ENCODE results near the gene CREB1.

CREB1 gene

GRCh38 chr2:207561386-207562080 lies 31.8 kb downstream of the CREB1 start:
- Histone ChIP-seq H3K4me3 (ENCODE audit: low read depth in 1 of 2, low read length in 1 of 2) (no peak overlapping the region), H3K27ac (peak overlapping the region; percentile 48), H3K36me3 (peaks cover 75% of the 10 kb centered on the region), H3K4me1 (ENCODE audit: control insufficient read depth in 1 of 2, insufficient read depth in 1 of 2, low read depth in 1 of 2, low read length in 1 of 2) (peaks cover 5 to 6% of the 10 kb centered on the region in 2 experiments), H3K27me3 (no peaks in the 10 kb centered on the region), H3K9me3 (no peaks in the 10 kb centered on the region)
- TF ChIP-seq, protein P1, sequence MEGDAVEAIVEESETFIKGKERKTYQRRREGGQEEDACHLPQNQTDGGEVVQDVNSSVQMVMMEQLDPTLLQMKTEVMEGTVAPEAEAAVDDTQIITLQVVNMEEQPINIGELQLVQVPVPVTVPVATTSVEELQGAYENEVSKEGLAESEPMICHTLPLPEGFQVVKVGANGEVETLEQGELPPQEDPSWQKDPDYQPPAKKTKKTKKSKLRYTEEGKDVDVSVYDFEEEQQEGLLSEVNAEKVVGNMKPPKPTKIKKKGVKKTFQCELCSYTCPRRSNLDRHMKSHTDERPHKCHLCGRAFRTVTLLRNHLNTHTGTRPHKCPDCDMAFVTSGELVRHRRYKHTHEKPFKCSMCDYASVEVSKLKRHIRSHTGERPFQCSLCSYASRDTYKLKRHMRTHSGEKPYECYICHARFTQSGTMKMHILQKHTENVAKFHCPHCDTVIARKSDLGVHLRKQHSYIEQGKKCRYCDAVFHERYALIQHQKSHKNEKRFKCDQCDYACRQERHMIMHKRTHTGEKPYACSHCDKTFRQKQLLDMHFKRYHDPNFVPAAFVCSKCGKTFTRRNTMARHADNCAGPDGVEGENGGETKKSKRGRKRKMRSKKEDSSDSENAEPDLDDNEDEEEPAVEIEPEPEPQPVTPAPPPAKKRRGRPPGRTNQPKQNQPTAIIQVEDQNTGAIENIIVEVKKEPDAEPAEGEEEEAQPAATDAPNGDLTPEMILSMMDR (IDR thresholded peaks at IDR 0.05): no peak

DNA sequence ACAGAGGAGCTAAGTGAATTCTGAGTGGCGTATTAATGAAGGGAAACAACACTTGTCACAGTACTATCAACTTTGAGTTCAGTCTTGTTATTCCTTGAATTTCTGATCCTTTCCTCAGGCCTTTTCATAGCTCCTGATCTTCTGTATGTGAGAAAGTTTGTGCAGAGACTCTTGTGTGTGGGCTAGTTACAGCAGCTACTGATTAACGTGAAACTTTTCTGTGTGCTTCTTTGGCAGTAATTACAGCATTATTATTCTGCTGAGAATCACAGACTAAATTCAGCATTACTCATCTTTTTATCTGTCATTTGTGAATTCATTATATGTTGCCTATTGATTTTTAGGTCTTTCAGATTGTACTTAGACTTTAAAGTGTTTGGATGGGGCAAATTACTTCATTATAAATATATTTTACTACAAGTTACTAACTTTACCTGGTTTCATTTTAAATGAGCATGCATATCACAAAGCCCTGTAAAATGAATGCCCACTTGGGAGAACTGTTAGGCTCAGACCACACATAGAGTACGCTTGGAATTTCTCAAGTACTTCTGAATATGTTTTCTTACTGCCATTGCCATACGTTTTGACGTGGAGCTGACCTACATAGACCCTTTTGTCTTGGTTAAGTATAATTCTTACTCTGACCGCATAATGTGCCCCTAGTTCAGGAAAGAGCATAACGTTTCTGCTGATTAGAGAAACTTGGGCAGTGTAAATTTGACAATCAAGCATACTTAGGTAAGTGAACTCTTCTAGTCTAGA lies 36.2 kb downstream of the CREB1 start:
- Histone ChIP-seq H3K27ac (peak overlapping the region; percentile 31), H3K36me3 (peaks cover 77% of the 10 kb centered on the region)
- TF ChIP-seq, protein P1 (IDR thresholded peaks at IDR 0.05): no peak

DNA sequence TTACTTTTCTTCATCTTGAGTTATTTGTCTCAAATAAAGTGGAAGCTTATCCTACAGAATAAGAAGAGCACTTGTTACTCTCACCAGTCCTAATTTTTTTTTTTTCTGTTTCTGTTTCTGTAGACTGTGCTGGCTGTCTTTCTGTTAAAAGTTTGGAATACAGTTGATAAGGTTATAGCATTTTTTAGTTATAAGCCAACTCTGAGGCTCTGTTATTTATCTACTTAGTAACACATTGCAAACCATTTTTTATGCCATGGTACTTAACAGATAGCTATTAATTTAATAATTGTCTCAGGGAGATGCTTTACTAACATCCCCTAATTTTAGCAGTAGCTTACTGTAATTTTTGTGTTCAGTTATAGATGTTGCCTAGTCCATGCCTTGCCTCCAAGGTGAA lies 37.9 kb downstream of the CREB1 start:
- peaks cover 76% of the 10 kb centered on the region for H3K36me3 ChIP-seq
- TF ChIP-seq, protein P1 (IDR thresholded peaks at IDR 0.05): no peak

More for the DNA sequence above, 36.2 kb downstream of the CREB1 start:
- H3K9me3 ChIP-seq: no peaks in the 10 kb centered on the region
- no peaks in the 10 kb centered on the region for H3K4me1 ChIP-seq (ENCODE audit: control insufficient read depth in 1 of 2, insufficient read depth in 1 of 2, low read depth in 1 of 2, low read length in 1 of 2)
- H3K27me3 ChIP-seq: no peaks in the 10 kb centered on the region
- no peak overlapping the region for H3K4me3 ChIP-seq (ENCODE audit: low read depth in 1 of 2, low read length in 1 of 2)

GRCh38 chr2:207571370-207571769 lies 41.6 kb downstream of the CREB1 start:
- Histone ChIP-seq H3K27ac (no peak overlapping the region), H3K4me1 (ENCODE audit: control insufficient read depth in 1 of 2, insufficient read depth in 1 of 2, low read depth in 1 of 2, low read length in 1 of 2) (no peaks in the 10 kb centered on the region), H3K9me3 (no peaks in the 10 kb centered on the region), H3K27me3 (no peaks in the 10 kb centered on the region), H3K36me3 (peaks cover 81% of the 10 kb centered on the region), H3K4me3 (ENCODE audit: low read depth in 1 of 2, low read length in 1 of 2) (no peak overlapping the region)
- TF ChIP-seq, protein P1 (IDR thresholded peaks at IDR 0.05): no peak

More for the DNA sequence above, 37.9 kb downstream of the CREB1 start:
- Histone ChIP-seq H3K4me1 (ENCODE audit: control insufficient read depth in 1 of 2, insufficient read depth in 1 of 2, low read depth in 1 of 2, low read length in 1 of 2) (no peaks in the 10 kb centered on the region), H3K4me3 (ENCODE audit: low read depth in 1 of 2, low read length in 1 of 2) (no peak overlapping the region), H3K27ac (no peak overlapping the region), H3K9me3 (no peaks in the 10 kb centered on the region), H3K27me3 (no peaks in the 10 kb centered on the region)

DNA sequence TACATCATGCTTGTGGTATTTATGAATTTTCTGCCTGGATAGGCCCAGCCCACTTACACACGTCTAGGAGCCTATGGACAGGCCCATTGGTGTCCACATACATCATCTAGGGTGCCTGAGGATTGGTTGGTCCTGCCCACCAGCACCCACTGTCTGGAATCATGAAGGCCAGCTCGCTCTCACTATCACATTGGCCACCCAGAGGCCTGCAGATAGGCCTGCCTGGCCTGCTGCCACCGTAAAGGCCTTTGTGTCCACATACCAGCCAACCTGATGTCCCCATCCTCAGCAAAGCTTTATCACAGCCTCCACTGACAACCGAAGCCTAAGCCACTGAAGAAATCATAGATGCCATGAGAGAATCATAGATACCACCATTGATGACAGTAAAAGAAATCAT lies 55.2 kb downstream of the CREB1 start:
- H3K4me3 ChIP-seq (ENCODE audit: low read depth in 1 of 2, low read length in 1 of 2): no peak overlapping the region
- peaks cover 74% of the 10 kb centered on the region for H3K36me3 ChIP-seq
- no peaks in the 10 kb centered on the region for H3K4me1 ChIP-seq (ENCODE audit: control insufficient read depth in 1 of 2, insufficient read depth in 1 of 2, low read depth in 1 of 2, low read length in 1 of 2)
- no peaks in the 10 kb centered on the region for H3K27me3 ChIP-seq
- H3K9me3 ChIP-seq: no peaks in the 10 kb centered on the region
- H3K27ac ChIP-seq: no peak overlapping the region
- TF ChIP-seq, protein P1 (IDR thresholded peaks at IDR 0.05): no peak

All from neutrophil (primary cell).